ENCODE results near the gene HINT2.

HINT2 gene

GRCh38 chr9:35856882-35857281 is 42.0 kb upstream of the HINT2 start:
- TF ChIP-seq CTCF (conservative IDR thresholded peaks at IDR 0.05): no peak
- no peak overlapping the region for H3K27ac ChIP-seq

DNA sequence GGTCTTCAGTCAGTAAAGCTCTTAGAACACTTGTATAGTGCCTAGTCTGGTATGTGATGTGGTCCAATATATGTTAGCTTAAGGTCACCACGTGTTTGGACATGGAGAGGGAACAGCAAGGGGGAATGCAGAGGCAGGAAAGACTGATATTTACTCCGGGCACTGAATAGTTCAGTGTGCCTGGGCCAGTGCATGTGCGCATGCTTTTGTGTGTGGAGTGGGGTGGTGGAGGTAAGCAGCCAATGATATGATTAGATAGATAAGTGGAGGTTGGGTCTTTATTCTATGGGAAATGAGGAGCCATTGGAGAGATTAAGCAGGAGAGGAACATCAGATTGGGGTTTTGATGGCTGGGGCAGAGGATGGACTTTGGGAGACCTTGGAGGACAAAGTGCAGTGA is 41.4 kb upstream of the HINT2 start:
- TF ChIP-seq CTCF (conservative IDR thresholded peaks at IDR 0.05): no peak
- H3K27ac ChIP-seq: no peak overlapping the region

GRCh38 chr9:35854091-35854762 is 39.4 kb upstream of the HINT2 start:
- no peak for TF ChIP-seq CTCF (conservative IDR thresholded peaks at IDR 0.05)
- H3K27ac ChIP-seq: no peak overlapping the region

DNA sequence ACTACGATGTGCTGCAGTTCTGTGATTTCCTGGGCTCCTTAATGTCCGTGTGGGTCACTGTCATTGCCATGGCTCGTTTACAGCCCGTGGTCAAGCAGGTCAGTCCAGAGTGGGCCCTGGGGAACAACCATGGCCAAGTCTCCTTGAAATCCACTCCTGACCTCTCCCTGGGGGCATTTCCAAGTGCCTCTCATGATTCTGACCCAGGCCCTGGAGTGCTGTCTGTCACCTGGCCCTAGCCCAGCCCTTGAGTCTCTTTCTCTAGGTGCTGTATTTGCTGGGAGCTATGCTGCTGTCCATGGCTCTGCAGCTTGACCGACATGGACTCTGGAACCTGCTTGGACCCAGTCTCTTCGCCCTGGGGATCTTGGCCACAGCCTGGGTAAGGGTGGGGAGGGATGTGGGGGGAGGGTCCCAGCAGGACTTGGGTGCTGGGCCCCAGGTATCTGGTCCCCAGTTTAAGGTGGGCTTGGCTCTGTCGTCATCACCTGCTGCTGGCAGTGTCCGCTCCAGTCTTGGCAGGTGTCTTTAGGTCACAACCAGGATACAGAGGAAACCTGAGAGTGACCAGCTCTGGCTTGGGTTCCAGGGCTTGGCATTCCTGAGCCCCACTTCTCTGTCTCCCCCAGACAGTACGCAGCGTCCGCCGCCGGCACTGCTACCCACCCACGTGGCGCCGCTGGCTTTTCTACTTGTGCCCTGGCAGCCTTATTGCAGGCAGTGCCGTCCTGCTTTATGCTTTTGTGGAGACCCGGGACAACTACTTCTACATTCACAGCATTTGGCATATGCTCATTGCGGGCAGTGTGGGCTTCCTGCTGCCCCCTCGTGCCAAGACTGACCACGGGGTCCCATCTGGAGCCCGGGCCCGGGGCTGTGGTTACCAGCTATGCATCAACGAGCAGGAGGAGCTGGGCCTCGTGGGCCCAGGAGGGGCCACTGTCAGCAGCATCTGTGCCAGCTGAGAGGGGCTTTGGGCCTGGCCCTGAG is 38.3 kb upstream of the HINT2 start:
- no peak for TF ChIP-seq CTCF (conservative IDR thresholded peaks at IDR 0.05)
- no peak overlapping the region for H3K27ac ChIP-seq

DNA sequence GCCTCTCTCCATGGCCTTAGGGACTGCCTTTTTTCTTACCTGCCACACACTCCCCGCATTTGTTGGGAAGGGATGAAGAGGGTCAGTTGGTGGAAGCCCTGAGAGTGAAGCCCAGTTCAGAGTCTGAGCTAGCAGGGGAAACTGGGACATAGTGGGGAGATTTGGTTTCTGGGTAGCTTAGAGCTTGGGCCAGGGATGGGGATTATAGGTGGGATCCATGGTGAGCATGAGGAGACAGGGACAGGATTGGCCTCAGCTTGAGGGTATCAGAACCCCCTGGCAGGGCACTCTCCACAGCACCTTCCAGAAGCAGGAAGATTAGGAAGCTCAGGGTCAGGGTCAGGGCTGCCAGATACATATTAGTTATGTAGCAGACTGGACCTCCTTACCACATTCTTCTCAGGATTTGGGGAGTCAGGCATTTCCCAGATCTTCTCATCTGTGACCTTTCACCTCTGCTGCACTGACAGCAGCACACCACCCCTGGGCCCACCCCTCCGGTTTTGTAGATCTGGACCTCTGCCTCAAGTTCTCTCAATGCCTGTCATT is 37.5 kb upstream of the HINT2 start:
- TF ChIP-seq CTCF (conservative IDR thresholded peaks at IDR 0.05): no peak
- no peak overlapping the region for H3K27ac ChIP-seq

DNA sequence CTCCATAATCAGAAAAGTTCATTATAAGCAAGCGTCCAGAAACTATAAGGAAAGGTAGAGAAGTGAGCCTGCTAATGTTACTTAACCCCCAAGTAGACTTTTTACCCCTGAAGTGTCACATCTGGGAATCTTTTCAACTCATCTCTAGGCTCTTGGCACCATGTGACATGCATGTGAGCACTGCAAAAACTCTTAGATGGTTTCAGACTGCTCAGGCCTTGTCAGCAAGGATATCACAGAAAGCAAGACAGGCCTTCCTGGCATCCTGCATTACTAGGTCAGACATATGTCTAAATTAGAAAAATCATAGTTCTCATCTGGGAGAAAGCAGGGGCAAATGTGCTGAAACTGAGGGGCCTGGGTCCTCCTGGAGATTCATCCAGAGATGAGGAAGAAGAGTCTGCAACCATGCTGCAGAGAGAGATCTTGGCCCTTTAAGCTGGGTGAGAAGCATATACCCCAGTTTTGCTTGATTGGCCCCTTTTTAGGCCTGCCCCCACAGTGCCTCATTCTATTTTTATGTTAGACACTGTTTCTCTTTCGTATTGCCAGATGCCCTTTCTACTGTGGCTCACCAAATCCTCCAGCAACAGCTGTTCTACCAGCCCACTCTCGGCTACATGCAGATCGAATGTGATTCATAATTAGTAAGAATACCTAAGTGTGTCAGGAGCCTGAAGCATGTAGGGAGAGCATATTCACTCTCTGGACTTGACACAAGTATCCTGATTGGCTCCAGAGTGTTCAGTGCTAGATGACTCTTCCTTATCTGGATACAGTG is 33.1 kb upstream of the HINT2 start:
- no peak for TF ChIP-seq CTCF (conservative IDR thresholded peaks at IDR 0.05)
- no peak overlapping the region for H3K27ac ChIP-seq
